Fibroblast of pulmonary artery (primary cell): ENCODE data around the gene RHEB.

Source experiments
- DNase-seq: peaks from one replicate; pipeline ENCODE4 v3.0.0-alpha.2; 2010; ENCODE audit warnings: low read depth
- H3K4me3 ChIP-seq: replicated peaks from 2 replicates; pipeline ENCODE4 v1.5.1; 2011; ENCODE audit warnings: low read depth, mild to moderate bottlenecking, control low read depth, low read length, moderate library complexity
- TF ChIP-seq, protein P1 (sequence below): IDR thresholded peaks from 2 replicates; pipeline ENCODE4 v1.5.1; 2011; ENCODE audit warnings: mild to moderate bottlenecking, control low read depth, low read length, inconsistent platforms; ENCODE audit errors: missing control alignments

Gene RHEB, protein sequence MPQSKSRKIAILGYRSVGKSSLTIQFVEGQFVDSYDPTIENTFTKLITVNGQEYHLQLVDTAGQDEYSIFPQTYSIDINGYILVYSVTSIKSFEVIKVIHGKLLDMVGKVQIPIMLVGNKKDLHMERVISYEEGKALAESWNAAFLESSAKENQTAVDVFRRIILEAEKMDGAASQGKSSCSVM

DNA sequence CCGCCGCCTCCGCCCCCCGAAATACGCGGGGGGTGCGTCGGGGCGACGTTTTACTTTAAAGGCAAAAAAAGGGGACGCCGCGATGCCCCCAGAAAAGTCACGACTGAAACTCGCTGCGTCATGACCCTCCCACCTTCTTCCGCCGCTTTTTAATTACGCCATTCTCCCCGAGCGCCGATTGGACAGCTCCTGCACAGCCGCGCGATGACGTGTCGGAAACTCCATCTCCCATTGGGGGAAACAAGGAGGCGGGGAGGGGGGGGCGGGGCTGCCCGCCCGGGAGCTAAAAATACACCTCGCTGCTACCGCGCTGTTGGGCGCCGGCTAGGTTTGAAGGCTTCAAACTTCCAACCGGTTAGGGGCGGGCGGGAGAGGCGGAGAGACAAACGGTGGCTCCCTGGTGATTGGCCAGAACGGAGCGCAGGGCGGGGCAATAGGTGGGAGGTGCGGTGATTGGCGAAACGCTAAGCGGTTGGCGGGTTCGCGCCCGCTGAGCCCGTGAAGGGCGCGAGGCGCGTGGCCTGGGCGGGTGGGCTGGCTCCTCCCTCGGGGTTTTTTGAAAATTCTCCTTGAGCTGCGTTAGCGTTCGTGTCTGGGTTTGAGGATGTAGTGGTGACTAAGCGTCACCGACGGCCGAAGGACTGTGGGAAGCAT lies at the start of gene RHEB:
Gene RHEB, minus strand, starts transcription at position 131 of the 654 bp plus-strand sequence. CDS start 384 bp downstream, outside the sequence.
- peak; percentile 99 for DNase-seq
- peak within 1 kb of the TSS; percentile 91 for H3K4me3 ChIP-seq
- TF ChIP-seq, protein P1, sequence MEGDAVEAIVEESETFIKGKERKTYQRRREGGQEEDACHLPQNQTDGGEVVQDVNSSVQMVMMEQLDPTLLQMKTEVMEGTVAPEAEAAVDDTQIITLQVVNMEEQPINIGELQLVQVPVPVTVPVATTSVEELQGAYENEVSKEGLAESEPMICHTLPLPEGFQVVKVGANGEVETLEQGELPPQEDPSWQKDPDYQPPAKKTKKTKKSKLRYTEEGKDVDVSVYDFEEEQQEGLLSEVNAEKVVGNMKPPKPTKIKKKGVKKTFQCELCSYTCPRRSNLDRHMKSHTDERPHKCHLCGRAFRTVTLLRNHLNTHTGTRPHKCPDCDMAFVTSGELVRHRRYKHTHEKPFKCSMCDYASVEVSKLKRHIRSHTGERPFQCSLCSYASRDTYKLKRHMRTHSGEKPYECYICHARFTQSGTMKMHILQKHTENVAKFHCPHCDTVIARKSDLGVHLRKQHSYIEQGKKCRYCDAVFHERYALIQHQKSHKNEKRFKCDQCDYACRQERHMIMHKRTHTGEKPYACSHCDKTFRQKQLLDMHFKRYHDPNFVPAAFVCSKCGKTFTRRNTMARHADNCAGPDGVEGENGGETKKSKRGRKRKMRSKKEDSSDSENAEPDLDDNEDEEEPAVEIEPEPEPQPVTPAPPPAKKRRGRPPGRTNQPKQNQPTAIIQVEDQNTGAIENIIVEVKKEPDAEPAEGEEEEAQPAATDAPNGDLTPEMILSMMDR: no peak

DNA sequence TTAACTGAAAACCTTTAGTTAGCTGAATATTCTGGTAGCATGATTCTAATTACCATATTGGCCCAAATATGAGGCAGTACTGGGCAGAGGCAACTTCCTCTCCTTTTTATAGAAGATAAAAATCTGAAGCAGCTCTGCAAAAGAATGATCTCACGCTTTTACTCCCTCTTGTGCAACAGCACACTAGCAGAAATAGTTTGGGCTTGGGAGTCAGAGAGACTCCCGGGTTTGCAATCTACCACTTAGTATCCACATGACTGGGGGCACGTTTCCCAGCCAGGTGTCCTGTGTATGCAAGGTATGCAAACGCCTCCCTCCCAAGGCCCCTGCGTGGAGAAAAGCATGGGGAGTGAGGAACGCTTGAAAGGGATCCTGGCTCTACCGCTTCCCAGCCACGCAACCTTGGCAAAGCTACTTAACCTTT lies 47.2 kb upstream of the RHEB start:
- DNase-seq: peak; percentile 76
- TF ChIP-seq, protein P1: no peak
- no peak overlapping the region for H3K4me3 ChIP-seq

DNA sequence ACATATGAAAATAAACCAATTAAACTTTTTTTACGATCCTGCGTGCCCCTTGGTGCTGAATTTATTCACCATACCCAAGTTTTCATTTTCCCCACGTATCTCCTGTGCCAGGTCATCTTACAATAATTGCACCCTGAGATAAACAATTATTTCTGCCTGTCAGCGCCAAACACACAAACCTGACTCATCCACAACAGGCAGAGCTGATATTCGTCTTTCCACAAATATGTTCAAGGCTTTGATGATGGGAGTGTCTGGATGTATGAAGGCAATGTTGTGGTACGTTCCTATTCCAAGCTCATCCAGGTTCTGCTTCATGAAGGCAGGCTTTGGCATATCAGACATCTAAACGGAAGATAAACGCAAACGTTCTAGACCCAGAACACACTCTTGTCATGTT lies 45.8 kb upstream of the RHEB start:
- TF ChIP-seq, protein P1: no peak
- DNase-seq: peak; percentile 16
- no peak overlapping the region for H3K4me3 ChIP-seq

DNA sequence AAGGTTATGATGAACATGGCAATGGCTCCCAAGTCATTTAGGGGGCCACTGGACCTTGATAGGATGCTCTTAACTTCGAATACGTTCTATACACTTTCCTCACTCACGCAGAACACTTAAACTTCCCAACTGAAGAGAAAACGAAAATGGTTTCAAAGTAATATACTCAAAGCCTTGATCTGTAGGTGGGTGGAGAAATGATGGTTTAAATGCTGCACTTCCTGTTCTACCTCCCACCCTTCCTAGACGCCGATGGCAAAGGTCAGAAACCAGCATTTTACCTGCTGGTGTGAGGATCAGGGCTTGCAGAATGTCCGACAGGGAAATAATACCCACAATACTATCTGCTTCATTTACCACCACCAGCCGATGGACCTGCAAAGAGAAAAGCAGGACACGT lies 40.5 kb upstream of the RHEB start:
- H3K4me3 ChIP-seq: no peak overlapping the region
- TF ChIP-seq, protein P1: no peak
- DNase-seq: no peak

DNA sequence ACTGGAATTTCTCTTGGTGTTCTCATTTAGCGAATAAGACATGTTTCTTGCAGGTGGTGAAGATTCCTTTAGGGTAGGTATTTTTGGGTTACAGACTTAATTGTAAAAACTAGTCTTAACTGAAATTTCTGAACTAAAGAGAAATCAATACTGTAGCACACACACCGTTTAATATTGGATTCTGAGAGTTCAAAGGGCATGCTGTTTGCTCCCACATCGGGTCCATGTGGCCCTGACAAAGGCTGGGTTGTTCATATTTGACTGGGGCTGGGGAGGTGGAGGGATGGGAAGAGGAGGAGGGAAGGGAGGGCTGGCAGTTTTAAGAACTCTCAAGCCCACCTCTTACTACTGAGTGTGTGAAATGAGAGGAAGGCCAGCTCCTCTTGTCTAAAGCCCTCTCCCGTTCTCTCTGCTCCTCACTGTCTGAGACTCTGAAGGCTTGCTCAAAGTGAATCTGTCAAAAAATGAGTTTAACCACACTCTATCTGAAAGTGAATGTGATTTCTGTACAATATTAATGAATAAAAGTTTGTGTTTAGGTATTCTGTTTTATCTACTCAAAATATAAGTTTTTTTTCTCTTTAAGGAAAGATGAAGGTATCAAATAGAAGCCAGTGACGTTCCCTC lies 40.0 kb upstream of the RHEB start:
- TF ChIP-seq, protein P1: no peak
- DNase-seq: no peak
- H3K4me3 ChIP-seq: no peak overlapping the region

DNA sequence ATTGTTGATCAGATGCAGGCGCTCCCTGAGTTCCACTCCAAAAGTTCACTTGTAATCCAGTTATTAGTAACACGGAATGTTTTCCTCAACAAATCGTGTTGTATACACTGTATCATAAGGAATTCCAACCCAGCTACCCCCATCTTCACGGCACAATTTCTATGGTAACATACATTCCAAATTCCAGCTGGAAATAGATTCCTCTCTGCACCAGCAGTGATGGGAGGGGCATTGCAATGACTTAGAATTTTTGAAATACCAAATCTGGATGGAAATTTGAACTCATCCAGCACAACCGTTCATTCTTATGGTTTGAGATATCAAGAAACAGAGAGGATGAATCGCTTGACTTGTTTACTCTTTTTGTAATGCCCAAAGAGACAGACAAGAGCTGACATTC lies 38.9 kb upstream of the RHEB start:
- peak; percentile 51 for DNase-seq
- TF ChIP-seq, protein P1: no peak
- no peak overlapping the region for H3K4me3 ChIP-seq
